ENCODE data around the gene FXYD3.
"Not testable (repeated sequence)": the region's sequence is repeated elsewhere in the genome, so short reads cannot be mapped to it uniquely, and the experiment has no call there.

The FXYD3 gene

GRCh38 chr19:35086455-35086854 is 29.2 kb upstream of the FXYD3 start:
- no peak for DNase-seq (ENCODE audit: low spot score)

DNA sequence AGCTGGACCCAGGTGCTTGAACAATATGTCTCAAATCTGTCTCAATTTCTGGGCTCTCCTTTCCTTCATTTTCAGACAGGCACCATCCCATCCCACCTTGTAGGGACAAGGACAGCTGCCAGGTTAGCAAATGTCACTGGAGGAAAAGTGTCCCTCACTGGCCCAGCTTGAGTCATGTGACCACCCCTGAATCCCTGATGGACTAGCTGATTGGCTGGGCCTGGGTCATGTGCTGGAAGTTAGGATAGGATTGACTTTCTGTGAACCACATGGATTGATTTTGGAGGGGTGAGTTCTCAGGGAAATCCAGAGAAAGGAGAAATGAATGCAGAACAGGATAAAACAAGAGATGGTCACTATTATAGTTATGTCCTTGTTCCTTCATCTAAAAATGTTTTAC is 28.2 kb upstream of the FXYD3 start:
- DNase-seq (ENCODE audit: low spot score), result no peak

DNA sequence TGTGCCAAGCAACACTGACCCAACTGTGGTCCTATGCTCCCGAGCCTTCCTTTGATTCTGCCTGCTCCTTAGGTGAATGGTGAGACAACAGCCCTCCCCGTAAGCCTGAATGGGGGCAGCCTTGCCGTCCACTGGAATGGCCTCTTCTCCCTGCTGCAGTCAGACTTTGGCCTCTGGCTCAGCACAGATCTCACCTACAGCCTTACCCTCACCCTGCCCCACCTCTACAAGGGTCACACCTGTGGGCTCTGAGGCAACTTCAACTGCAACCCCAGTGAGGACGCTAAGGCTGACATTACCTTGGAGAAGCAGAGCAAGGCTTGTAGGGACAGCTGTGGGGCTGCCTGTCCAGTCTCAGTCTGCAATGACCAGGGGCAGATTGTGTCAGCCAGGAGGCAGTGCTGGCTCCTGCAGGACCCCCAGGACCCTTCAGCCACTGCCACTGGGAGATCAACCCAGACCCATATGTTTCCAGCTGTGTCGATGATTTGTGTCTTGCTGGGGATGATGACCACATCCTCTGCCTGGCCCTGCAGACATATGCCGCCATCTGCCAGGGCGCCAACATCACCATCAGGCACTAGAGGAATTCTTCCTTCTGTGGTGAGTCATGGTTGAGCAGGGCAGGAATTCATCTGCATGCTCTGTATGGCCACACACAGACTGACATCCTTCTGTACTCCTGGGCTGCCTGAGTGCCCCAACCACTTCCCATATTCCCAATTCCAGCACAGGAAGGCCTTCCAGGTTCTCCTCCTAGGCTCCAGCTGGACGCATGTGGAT is 27.3 kb upstream of the FXYD3 start:
- DNase-seq (ENCODE audit: low spot score), result no peak

GRCh38 chr19:35089554-35089953 is 26.1 kb upstream of the FXYD3 start:
- DNase-seq (ENCODE audit: low spot score), result no peak

- no peak for DNase-seq (ENCODE audit: low spot score)
Measured at GRCh38 chr19:35090160-35090505, 25.5 kb upstream of the FXYD3 start.

GRCh38 chr19:35090506-35091214 is 25.0 kb upstream of the FXYD3 start:
- peak; percentile 71 for DNase-seq (ENCODE audit: low spot score)

DNA sequence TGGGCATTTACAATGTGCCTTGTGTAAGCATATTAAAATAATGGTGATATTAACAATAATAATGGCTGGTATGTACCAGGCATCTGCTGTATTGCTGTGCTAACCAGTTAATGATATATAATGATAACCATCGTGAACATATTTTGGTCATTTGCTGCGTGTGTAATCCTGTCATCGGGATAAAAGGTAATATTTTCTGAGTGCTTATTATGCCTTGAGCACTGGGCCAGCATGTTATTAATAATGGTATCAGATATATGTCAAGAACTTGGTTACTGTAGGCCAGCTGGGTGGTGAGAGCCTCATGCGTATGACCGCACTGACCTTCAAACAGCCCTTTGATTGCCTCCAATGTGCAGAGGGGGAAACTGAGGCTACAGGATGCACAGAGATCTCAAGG is 22.2 kb upstream of the FXYD3 start:
- DNase-seq (ENCODE audit: low spot score), result no peak

- no peak for DNase-seq (ENCODE audit: low spot score)
Measured at GRCh38 chr19:35093941-35094647, 21.5 kb upstream of the FXYD3 start.

DNA sequence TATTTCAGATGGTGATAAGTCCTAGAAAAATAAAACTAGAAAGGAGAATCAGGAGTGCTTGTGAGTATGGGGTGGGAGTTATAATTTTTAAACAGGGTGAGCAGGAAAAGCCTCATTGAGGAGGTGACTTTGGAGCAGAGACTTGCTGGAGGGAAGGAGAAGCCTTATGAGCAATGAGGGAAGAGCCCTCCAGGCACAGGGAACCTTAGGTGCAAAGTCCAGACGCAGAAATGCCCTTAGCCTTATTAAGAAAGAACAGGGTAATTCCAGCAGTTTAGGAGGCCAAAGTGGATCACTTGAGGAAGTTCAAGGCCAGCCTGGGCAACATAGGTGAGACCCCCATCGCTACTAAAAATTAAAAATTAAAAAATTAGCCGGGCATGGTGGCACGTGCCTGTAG is 21.0 kb upstream of the FXYD3 start:
- no peak for DNase-seq (ENCODE audit: low spot score)

DNA sequence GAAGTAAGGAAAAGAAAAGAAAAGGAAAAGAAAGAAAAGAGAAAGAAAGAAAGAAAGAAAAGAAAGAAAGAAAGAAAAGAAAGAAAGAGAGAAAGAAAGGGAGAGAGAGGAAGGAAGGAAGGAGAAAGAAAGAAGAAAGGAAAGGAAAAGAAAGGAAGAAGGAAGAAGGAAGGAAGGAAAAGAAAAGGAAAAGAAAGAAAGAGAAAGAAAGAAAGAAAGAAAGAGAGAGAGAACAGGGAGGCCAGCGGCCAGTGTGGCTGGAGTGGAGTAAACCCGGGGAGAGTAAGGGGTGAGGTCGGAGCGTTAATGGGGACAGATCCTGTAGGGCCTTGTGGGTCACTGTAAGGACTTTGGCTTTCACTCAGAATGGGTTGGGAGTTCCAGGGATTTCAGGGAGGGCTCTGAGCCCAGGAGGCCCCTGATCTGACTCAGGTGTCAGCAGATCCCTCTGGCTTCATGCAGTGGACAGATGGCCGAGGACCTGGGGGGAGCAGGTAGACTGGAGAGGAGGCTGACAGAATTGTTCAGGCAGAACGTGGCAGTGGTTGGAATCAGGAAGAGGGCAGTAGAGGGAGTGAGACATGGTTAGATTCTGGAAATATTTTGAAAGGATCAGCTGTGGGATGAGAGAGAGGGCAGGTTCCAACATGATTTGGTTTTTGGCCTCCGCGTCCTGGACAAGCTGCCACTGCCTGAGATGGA is 19.8 kb upstream of the FXYD3 start:
- DNase-seq (ENCODE audit: low spot score), result no peak

GRCh38 chr19:35098413-35099049 is 17.1 kb upstream of the FXYD3 start:
- no peak for DNase-seq (ENCODE audit: low spot score)

DNA sequence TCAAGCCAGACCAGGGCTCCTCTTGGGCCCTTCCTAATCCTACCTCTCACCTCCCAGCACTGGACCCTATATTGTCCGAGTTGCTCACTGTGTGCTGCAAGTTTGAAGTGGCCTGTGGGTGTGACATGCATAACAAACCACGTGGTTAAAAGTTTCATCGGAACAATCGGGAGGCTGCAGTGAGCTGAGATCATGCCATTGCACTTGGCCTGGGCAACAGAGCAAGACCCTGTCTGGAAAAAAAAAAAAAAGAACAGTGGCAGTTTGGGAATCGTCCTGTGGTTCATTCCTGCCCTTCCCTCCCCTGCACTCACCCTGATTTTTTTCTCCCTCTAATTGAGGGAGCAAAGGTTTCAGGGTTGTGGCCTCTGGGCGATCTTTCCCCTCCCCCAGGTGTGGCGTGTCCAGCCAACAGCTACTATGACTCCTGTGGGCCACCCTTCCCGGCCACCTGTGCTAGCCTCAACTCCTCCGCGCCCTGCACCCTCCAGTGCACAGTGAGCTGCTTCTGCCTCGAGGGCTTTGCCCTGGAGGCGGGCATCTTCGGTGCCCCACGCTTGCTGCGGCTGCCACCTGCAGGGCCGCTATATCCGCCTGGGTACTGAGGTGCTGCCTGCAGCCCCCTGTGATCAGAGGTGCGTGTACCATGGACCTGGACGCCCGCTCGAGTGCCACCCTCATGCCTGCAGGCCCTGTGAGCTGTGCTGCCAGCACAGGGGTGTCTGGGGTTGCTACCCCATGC is 16.3 kb upstream of the FXYD3 start:
- no peak for DNase-seq (ENCODE audit: low spot score)

GRCh38 chr19:35099897-35100275 is 15.7 kb upstream of the FXYD3 start:
- no peak for DNase-seq (ENCODE audit: low spot score)

DNA sequence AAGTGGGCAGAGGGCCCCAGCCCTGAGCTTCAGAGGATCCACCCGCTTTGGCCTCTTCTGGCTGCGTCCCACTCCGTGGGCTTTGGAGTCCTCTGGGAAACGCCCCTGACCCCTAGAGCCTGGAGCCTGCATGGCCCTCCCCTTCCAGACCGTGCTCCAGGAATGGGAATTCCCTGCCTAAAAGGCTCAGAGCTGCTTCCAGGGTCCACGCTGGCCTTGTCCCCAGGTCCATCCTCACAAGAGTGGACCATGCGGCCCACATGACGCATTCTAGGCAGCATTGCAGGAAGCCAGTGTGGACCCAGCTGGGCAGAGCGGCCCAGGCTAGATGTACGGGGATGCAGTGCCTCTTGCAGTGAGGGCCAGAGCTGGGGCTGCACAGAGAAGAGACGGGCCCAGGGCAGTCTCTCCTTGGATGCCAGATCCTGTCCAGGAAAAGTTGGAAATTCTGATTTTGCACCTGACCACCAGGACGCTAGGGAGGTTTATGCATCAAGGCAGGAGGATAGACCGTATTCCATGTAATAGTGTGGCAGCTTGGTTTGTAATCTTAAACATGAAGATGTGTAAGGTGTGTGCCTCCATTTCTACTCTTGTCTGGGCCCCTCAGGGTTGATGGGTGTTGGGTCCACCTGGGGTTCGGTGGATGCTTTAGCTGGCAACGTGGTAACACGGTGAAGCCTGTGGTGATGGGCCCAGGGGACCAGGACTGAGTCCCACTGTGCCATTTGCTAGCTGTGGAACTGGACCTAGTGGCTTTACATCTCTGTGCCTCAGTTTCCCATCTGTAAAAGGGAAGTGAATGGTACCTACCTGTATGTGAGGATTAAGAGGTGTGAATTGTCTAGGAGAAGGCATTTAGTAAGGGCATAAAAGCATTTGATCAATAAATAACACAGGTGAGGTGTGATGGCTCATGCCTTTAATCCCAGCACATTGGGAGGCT is 14.8 kb upstream of the FXYD3 start:
- no peak for DNase-seq (ENCODE audit: low spot score)

DNA sequence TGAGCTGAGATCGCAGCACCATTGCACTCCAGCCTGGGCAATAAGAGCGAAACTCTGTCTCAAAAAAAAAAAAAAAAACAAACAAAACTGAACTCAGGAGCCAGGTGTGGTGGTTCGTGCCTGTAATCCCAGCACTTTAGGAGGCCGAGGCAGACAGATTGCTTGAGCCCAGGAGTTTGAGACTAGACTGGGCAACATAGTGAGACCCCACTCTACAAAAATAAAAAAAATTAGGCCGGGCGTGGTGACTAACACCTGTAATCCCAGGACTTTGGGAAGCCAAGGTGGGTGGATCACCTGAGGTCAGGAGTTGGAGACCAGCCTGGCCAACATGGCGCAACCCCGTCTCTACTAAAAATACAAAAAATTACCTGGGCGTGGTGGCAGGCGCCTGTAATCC is 13.7 kb upstream of the FXYD3 start:
- DNase-seq (ENCODE audit: low spot score), result not testable (repeated sequence)

DNA sequence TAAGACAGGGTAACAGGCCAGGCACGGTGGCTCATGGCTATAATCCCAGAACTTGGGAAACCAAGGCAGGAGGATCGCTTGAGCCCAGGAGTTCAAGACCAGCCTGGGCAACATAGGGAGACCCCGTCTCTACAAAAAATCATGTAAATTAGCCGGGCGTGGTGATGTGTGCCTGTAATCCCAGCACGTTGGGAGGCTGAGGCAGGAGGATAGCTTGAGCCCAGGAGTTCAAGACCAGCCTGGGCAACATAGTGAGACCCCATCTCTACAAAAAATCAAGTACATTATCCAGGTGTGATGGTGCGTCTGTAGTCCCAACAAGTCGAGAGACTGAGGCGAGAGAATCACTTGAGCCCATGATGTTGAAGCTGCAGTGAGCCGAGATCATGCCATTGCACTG is 12.0 kb upstream of the FXYD3 start:
- not testable (repeated sequence) for DNase-seq (ENCODE audit: low spot score)

DNA sequence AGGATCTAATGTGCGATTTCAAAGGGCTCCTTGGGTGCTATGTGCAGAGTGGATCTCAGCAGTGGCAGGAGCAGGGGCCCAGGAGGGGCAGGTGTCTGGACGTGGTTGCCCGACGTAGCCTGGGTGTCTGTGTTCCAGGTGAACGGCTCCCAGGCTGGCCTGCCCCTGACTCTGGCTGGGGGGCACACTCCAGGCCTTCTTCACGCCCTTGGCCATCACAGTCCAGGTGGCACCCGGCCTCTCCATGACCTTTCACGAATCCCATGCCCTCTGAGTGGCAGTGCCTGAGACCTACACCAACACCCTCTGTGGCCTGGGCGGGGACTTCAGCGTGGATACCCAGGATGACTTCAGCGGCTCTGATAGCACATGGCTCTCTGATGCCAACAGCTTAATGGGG is 11.3 kb upstream of the FXYD3 start:
- no peak for DNase-seq (ENCODE audit: low spot score)

DNA sequence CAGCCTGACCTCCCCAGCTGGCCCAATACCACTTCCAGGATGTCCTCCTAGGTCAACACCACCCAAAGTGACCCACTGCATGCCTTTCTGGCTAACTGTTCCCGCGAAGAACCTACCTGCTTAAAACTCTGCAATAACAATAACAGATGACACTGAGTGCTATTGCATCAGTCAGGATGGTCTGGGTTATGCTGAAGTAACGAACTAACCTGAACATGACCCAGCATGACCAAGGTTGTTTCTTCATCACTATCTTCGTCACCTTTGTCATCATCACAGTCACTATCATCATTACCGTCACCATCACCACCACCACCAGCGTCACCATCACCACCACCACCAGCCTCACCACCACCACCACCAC is 10.6 kb upstream of the FXYD3 start:
- no peak for DNase-seq (ENCODE audit: low spot score)

GRCh38 chr19:35105411-35106290 is 10.0 kb upstream of the FXYD3 start:
- no peak for DNase-seq (ENCODE audit: low spot score)

- DNase-seq (ENCODE audit: low spot score), result peak; percentile 93
Measured at GRCh38 chr19:35106291-35106583, 9.4 kb upstream of the FXYD3 start.
